Naive B cell (primary cell): ENCODE data around the gene FBN2. TPM values are rescaled to one million over a fixed set of nuclear protein-coding genes. Genes with fewer than 3 reads are reported as not detected.

Experiments
- ATAC-seq, 2 donors: fragments of 150-1000 bp; cut with Tn5 transposase; 2 replicates each; pipeline ENCODE4 v1.10.0; 2021; ENCODE audit warnings: low read depth in 2 of 2, mild to moderate bottlenecking in 2 of 2, moderate library complexity in 2 of 2
- DNase-seq: peaks from one replicate; pipeline ENCODE4 v3.0.0; 2022
- H3K27ac Mint-ChIP-seq, 6 donors: one replicate each; pipeline ENCODE4 v1.8.0; 2020 to 2022; ENCODE audit warnings: mild to moderate bottlenecking in 6 of 6, mixed read lengths in 6 of 6, moderate library complexity in 5 of 6, inconsistent platforms in 2 of 6
- H3K27me3 Mint-ChIP-seq, 3 donors: one replicate each; pipeline ENCODE4 v1.8.0; 2021 to 2022; ENCODE audit warnings: mixed read lengths in 3 of 3, mild to moderate bottlenecking in 1 of 3
- H3K36me3 Mint-ChIP-seq, 2 donors: one replicate each; pipeline ENCODE4 v1.8.0; 2020 to 2022; ENCODE audit warnings: mixed read lengths in 2 of 2, inconsistent platforms in 1 of 2, mild to moderate bottlenecking in 1 of 2
- H3K4me1 Mint-ChIP-seq, 3 donors: one replicate each; pipeline ENCODE4 v1.8.0; 2020 to 2022; ENCODE audit warnings: mixed read lengths in 3 of 3, inconsistent platforms in 1 of 3, mild to moderate bottlenecking in 1 of 3, moderate library complexity in 1 of 3
- H3K4me3 Mint-ChIP-seq, 8 donors: one replicate each; pipeline ENCODE4 v1.8.0; 2020 to 2022; ENCODE audit warnings: mild to moderate bottlenecking in 8 of 8, mixed read lengths in 8 of 8, moderate library complexity in 8 of 8, inconsistent platforms in 2 of 8
- H3K9me3 Mint-ChIP-seq, 7 donors: one replicate each; pipeline ENCODE4 v1.8.0; 2020 to 2022; ENCODE audit warnings: mixed read lengths in 7 of 7, mild to moderate bottlenecking in 5 of 7, inconsistent platforms in 2 of 7, moderate library complexity in 1 of 7
- polyA plus RNA-seq, 6 donors: library from polyadenylated mRNA; unstranded; fragments of 300-500 nt; fragmentation: Illumina TruSeq; gene quantifications; one replicate each; pipeline ENCODE4 v1.2.3, GENCODE V29; 2021; ENCODE audit warnings: low read depth in 6 of 6

The FBN2 gene
- polyA plus RNA-seq, 6 donors from 2014 or later: 0.13 TPM; not detected in 5

DNA sequence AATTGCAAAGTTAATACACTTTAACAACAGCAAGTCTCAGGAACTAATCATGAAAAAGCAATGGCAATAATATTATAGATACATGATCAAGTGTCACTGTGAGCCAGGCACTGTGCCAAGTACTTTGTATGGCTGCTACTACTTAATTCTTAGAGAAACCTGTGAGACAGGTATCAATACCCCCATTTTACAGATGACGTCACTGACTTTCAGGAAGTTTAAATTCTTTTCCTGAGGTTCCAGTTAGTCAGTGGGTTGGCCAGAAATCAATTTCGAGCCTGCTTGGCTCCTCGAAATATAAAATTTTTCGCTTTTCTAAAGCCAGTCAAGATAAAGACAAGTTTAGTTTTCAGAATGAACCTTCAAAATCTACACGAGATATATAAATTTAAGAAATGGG is 324.2 kb downstream of the FBN2 start:
- no peak overlapping the region for H3K4me3 Mint-ChIP-seq
- peaks cover 0 to 4% (median 0%) of the 10 kb centered on the region in 3 donors for H3K27me3 Mint-ChIP-seq
- no peaks in the 10 kb centered on the region for H3K9me3 Mint-ChIP-seq
- no peaks in the 10 kb centered on the region for H3K36me3 Mint-ChIP-seq
- H3K27ac Mint-ChIP-seq: no peak overlapping the region
- DNase-seq (no peak), ATAC-seq (no peak)
- H3K4me1 Mint-ChIP-seq: peaks cover 0 to 2% (median 0%) of the 10 kb centered on the region in 3 donors

DNA sequence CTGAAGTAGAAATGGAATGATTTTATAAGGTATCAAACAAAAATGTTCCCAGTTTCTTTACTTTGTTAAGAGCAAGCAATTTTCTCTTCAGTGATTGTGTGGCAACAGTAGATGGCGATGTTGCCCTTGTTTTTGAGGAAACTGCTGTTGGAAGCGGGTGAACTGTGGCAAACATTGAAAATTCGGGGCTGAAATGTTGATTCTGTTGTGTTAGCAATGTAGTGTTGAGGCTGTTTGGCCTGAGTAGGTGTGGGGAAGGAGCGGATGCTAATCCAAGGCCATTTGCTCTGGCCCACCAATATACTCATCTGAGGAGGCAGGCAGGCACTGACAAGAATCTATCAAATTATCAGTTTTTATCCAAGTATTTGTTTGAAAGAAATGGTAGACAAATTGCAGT is 324.7 kb downstream of the FBN2 start:
- Mint-ChIP-seq H3K4me3 (no peak overlapping the region), H3K9me3 (no peaks in the 10 kb centered on the region), H3K27ac (peak overlapping the region in 2 of 6 donors; percentile 0 to 7), H3K4me1 (peaks cover 0 to 2% (median 0%) of the 10 kb centered on the region in 3 donors), H3K36me3 (no peaks in the 10 kb centered on the region), H3K27me3 (peaks cover 0 to 8% (median 0%) of the 10 kb centered on the region in 3 donors)
- DNase-seq (no peak), ATAC-seq (no peak)

DNA sequence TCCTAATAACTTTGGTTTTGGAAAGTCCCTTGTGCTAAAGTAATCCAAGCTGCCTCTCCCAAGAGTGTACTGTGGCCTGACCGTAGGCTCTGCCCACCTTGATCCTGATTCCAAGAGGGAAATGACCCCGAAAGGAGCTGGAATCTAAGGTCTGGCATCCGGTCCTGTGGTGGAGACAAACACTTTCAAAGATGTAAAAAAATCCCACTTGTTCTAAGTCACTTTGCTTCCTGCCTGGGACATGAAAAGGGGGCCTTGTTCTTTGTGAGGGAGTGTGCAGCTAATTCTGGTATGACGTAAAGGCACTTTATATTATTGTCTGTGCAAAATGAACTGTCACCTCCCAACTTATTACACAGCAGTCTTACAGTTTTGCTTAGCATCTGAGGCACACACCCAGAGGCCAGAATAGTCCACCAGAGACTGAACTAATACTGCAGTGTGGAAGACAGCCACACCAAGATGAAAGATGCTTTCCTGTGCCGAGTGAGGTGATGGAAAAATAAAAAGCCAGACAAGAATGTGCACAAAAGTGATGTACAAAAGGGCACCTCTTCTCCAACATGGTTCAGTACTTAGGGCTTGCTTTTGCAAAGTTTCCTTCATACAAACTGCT is 325.7 kb downstream of the FBN2 start:
- Mint-ChIP-seq H3K27me3 (peaks cover 0 to 8% (median 0%) of the 10 kb centered on the region in 3 donors), H3K4me1 (peaks cover 0 to 2% (median 0%) of the 10 kb centered on the region in 3 donors), H3K4me3 (no peak overlapping the region), H3K9me3 (no peaks in the 10 kb centered on the region), H3K36me3 (no peaks in the 10 kb centered on the region), H3K27ac (no peak overlapping the region)
- ATAC-seq: no peak
- no peak for DNase-seq

DNA sequence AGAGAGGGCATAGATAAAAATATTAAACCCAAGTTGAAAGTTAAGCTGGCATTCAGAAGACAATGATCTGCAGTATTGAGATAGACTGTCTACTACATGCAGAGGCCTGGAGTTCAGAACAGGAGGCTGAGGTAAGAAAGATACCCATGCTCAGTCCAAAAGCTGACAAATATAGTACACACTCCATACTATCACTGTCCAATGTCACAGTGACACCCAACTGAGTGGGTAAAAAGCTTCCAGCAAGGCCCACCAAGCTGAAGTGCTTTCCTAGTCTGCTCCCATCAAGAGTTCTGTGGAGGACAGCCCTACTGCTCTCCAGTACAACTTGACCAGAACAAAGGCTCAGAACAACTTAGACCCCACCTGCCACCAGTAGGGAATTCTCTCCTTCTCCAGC is 329.6 kb downstream of the FBN2 start:
- peaks cover 0 to 2% (median 0%) of the 10 kb centered on the region in 7 donors for H3K9me3 Mint-ChIP-seq
- peaks cover 0 to 1% (median 0%) of the 10 kb centered on the region in 3 donors for H3K4me1 Mint-ChIP-seq
- H3K27me3 Mint-ChIP-seq: peaks cover 0 to 8% (median 0%) of the 10 kb centered on the region in 3 donors
- H3K27ac Mint-ChIP-seq: no peak overlapping the region
- no peaks in the 10 kb centered on the region for H3K36me3 Mint-ChIP-seq
- ATAC-seq: no peak
- no peak overlapping the region for H3K4me3 Mint-ChIP-seq
- DNase-seq: no peak
